ENCODE results near the gene AP2A1.

The AP2A1 gene

DNA sequence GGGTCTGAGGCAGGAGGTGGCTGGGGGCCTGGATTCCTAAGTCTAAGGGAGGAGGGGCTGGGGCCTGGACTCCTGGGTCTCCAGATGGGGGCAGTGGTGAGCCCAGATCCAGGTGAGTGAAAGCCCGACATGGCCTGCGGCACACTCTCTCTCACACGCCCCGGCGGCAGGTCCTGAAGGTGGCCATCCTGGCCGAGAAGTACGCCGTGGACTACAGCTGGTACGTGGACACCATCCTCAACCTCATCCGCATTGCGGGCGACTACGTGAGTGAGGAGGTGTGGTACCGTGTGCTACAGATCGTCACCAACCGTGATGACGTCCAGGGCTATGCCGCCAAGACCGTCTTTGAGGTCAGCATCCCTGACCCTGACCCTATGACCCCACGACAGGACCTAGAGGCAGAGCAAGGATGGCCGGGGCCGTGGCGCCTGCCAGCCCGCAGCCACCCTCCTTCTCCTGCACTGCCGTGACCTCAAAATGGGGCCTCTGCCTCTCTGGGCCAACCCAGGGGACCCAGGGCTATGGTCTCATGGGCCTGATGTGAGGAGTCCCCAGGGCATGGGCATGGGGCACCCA is 33.1 kb downstream of the AP2A1 start:
- Histone ChIP-seq H3K36me3 (ENCODE audit: insufficient read depth, low read length) (peaks cover 63% of the 10 kb centered on the region), H3K4me1 (ENCODE audit: insufficient read depth, low read length) (peaks cover 5% of the 10 kb centered on the region), H3K9ac (ENCODE audit: low read length) (no peak overlapping the region)

GRCh38 chr19:49800771-49801170 is 34.0 kb downstream of the AP2A1 start:
- H3K36me3 ChIP-seq (ENCODE audit: insufficient read depth, low read length): peaks cover 58% of the 10 kb centered on the region
- peaks cover 5% of the 10 kb centered on the region for H3K4me1 ChIP-seq (ENCODE audit: insufficient read depth, low read length)
- no peak overlapping the region for H3K27ac ChIP-seq (ENCODE audit: low read depth, low read length)
- H3K9me3 ChIP-seq (ENCODE audit: low read length): no peaks in the 10 kb centered on the region
- no peak overlapping the region for H3K4me3 ChIP-seq (ENCODE audit: low read depth in 1 of 2, low read length in 2 of 2)
- H3K9ac ChIP-seq (ENCODE audit: low read length): no peak overlapping the region
- H3K27me3 ChIP-seq (ENCODE audit: control insufficient read depth in 1 of 2, insufficient read depth in 2 of 2, low read length in 2 of 2): no peaks in the 10 kb centered on the region

More for the DNA sequence above, 33.1 kb downstream of the AP2A1 start:
- no peaks in the 10 kb centered on the region for H3K27me3 ChIP-seq (ENCODE audit: control insufficient read depth in 1 of 2, insufficient read depth in 2 of 2, low read length in 2 of 2)
- H3K9me3 ChIP-seq (ENCODE audit: low read length): no peaks in the 10 kb centered on the region
- H3K27ac ChIP-seq (ENCODE audit: low read depth, low read length): no peak overlapping the region
- no peak overlapping the region for H3K4me3 ChIP-seq (ENCODE audit: low read depth in 1 of 2, low read length in 2 of 2)

- H3K27ac ChIP-seq (ENCODE audit: low read depth, low read length): peak overlapping the region; percentile 57
- H3K4me1 ChIP-seq (ENCODE audit: insufficient read depth, low read length): peaks cover 5% of the 10 kb centered on the region
- no peak overlapping the region for H3K9ac ChIP-seq (ENCODE audit: low read length)
- no peaks in the 10 kb centered on the region for H3K9me3 ChIP-seq (ENCODE audit: low read length)
- peak overlapping the region; percentile 55 to 65 for H3K4me3 ChIP-seq (ENCODE audit: low read depth in 1 of 2, low read length in 2 of 2)
- H3K36me3 ChIP-seq (ENCODE audit: insufficient read depth, low read length): peaks cover 51% of the 10 kb centered on the region
- H3K27me3 ChIP-seq (ENCODE audit: control insufficient read depth in 1 of 2, insufficient read depth in 2 of 2, low read length in 2 of 2): no peaks in the 10 kb centered on the region
These were observed 34.6 kb downstream of the AP2A1 start for GRCh38 chr19:49801401-49801888.

DNA sequence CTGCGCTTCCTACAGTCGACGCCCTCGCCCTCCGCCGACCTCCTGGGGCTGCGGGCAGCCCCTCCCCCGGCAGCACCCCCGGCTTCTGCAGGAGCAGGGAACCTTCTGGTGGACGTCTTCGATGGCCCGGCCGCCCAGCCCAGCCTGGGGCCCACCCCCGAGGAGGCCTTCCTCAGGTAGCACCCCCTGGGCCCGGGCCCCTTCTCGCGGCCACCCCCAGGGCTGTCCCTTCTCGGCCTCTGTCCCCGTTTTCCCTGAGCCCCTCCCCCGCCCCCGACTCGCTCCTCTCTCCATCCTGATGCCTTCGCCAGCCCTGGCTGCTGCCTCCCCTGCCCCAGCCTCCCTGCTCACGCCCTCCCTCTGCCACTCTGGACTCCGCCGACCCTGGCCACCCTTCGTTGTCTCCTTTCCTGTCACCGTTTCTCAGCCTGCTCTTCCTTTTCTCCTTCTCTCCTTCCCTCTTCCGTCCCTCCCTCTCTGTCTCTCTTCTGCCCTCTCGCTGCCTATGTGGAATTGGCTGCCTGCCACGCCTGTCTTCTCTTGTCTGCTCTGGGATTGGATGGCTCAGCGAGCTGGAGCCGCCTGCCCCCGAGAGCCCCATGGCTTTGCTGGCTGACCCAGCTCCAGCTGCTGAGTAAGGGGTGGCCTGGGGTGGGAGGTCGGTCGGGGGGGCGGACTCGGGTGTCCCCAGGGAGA is 35.3 kb downstream of the AP2A1 start:
- Histone ChIP-seq H3K36me3 (ENCODE audit: insufficient read depth, low read length) (peaks cover 47% of the 10 kb centered on the region), H3K27me3 (ENCODE audit: control insufficient read depth in 1 of 2, insufficient read depth in 2 of 2, low read length in 2 of 2) (no peaks in the 10 kb centered on the region), H3K27ac (ENCODE audit: low read depth, low read length) (peak overlapping the region; percentile 57), H3K4me3 (ENCODE audit: low read depth in 1 of 2, low read length in 2 of 2) (peak overlapping the region; percentile 55 to 65), H3K9ac (ENCODE audit: low read length) (peak overlapping the region; percentile 27), H3K9me3 (ENCODE audit: low read length) (no peaks in the 10 kb centered on the region), H3K4me1 (ENCODE audit: insufficient read depth, low read length) (peaks cover 5% of the 10 kb centered on the region)

GRCh38 chr19:49802836-49803528 is 36.2 kb downstream of the AP2A1 start:
- Histone ChIP-seq H3K36me3 (ENCODE audit: insufficient read depth, low read length) (peaks cover 49% of the 10 kb centered on the region), H3K4me1 (ENCODE audit: insufficient read depth, low read length) (peaks cover 7% of the 10 kb centered on the region), H3K9ac (ENCODE audit: low read length) (peak overlapping the region; percentile 27), H3K9me3 (ENCODE audit: low read length) (no peaks in the 10 kb centered on the region), H3K27ac (ENCODE audit: low read depth, low read length) (peak overlapping the region; percentile 57), H3K27me3 (ENCODE audit: control insufficient read depth in 1 of 2, insufficient read depth in 2 of 2, low read length in 2 of 2) (no peaks in the 10 kb centered on the region), H3K4me3 (ENCODE audit: low read depth in 1 of 2, low read length in 2 of 2) (peak overlapping the region; percentile 55 to 65)

- Histone ChIP-seq H3K27me3 (ENCODE audit: control insufficient read depth in 1 of 2, insufficient read depth in 2 of 2, low read length in 2 of 2) (no peaks in the 10 kb centered on the region), H3K4me1 (ENCODE audit: insufficient read depth, low read length) (peaks cover 12% of the 10 kb centered on the region), H3K4me3 (ENCODE audit: low read depth in 1 of 2, low read length in 2 of 2) (no peak overlapping the region), H3K9ac (ENCODE audit: low read length) (peak overlapping the region; percentile 27), H3K9me3 (ENCODE audit: low read length) (no peaks in the 10 kb centered on the region), H3K36me3 (ENCODE audit: insufficient read depth, low read length) (peaks cover 44% of the 10 kb centered on the region), H3K27ac (ENCODE audit: low read depth, low read length) (no peak overlapping the region)
These were observed 36.7 kb downstream of the AP2A1 start for GRCh38 chr19:49803529-49803856.

DNA sequence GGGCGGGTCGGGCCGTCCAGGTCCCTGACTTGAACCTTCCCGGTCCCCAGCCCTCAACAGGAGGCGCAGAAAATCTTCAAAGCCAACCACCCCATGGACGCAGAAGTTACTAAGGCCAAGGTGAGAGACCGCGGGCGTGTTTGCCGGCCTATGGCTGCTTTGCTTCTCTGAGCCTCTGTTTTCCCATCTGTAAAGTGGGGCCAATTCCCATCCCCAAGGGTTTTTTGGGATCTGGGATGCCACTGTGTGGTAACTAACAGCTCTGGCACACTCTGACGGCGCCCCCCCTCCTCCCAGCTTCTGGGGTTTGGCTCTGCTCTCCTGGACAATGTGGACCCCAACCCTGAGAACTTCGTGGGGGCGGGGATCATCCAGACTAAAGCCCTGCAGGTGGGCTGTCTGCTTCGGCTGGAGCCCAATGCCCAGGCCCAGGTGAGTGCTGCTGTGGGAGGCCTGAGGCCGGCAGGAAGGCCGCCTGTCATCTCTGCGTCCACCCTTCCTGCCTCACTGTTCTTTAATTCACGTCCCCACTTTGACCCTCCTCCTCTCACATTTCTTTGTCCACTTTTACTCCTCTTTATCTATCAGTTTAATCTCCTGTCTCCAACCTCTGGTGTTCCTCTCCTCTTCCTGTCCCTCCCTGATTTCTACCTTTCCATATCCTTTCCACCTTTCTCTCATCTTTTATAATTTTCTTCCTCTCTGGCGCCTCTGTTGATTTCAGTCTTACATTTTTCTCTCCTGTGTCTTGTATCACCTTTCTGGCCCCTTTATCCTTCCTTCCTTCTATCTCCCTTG is 39.2 kb downstream of the AP2A1 start:
- Histone ChIP-seq H3K4me1 (ENCODE audit: insufficient read depth, low read length) (peaks cover 21% of the 10 kb centered on the region), H3K36me3 (ENCODE audit: insufficient read depth, low read length) (peaks cover 27% of the 10 kb centered on the region), H3K27me3 (ENCODE audit: control insufficient read depth in 1 of 2, insufficient read depth in 2 of 2, low read length in 2 of 2) (no peaks in the 10 kb centered on the region), H3K9me3 (ENCODE audit: low read length) (no peaks in the 10 kb centered on the region), H3K27ac (ENCODE audit: low read depth, low read length) (no peak overlapping the region), H3K9ac (ENCODE audit: low read length) (no peak overlapping the region), H3K4me3 (ENCODE audit: low read depth in 1 of 2, low read length in 2 of 2) (no peak overlapping the region)

DNA sequence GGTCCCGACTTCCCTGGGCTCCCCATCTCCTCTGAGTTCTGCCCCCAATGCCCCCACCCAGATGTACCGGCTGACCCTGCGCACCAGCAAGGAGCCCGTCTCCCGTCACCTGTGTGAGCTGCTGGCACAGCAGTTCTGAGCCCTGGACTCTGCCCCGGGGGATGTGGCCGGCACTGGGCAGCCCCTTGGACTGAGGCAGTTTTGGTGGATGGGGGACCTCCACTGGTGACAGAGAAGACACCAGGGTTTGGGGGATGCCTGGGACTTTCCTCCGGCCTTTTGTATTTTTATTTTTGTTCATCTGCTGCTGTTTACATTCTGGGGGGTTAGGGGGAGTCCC is 39.8 kb downstream of the AP2A1 start:
- H3K27ac ChIP-seq (ENCODE audit: low read depth, low read length): no peak overlapping the region
- H3K4me1 ChIP-seq (ENCODE audit: insufficient read depth, low read length): peaks cover 21% of the 10 kb centered on the region
- peaks cover 27% of the 10 kb centered on the region for H3K36me3 ChIP-seq (ENCODE audit: insufficient read depth, low read length)

GRCh38 chr19:49807058-49807903 is 40.5 kb downstream of the AP2A1 start:
- Histone ChIP-seq H3K9ac (ENCODE audit: low read length) (no peak overlapping the region), H3K4me3 (ENCODE audit: low read depth in 1 of 2, low read length in 2 of 2) (no peak overlapping the region), H3K27me3 (ENCODE audit: control insufficient read depth in 1 of 2, insufficient read depth in 2 of 2, low read length in 2 of 2) (no peaks in the 10 kb centered on the region), H3K27ac (ENCODE audit: low read depth, low read length) (no peak overlapping the region), H3K36me3 (ENCODE audit: insufficient read depth, low read length) (peaks cover 27% of the 10 kb centered on the region), H3K9me3 (ENCODE audit: low read length) (no peaks in the 10 kb centered on the region), H3K4me1 (ENCODE audit: insufficient read depth, low read length) (peaks cover 23% of the 10 kb centered on the region)

More for the DNA sequence above, 39.8 kb downstream of the AP2A1 start:
- Histone ChIP-seq H3K27me3 (ENCODE audit: control insufficient read depth in 1 of 2, insufficient read depth in 2 of 2, low read length in 2 of 2) (no peaks in the 10 kb centered on the region), H3K9me3 (ENCODE audit: low read length) (no peaks in the 10 kb centered on the region), H3K4me3 (ENCODE audit: low read depth in 1 of 2, low read length in 2 of 2) (no peak overlapping the region), H3K9ac (ENCODE audit: low read length) (no peak overlapping the region)

DNA sequence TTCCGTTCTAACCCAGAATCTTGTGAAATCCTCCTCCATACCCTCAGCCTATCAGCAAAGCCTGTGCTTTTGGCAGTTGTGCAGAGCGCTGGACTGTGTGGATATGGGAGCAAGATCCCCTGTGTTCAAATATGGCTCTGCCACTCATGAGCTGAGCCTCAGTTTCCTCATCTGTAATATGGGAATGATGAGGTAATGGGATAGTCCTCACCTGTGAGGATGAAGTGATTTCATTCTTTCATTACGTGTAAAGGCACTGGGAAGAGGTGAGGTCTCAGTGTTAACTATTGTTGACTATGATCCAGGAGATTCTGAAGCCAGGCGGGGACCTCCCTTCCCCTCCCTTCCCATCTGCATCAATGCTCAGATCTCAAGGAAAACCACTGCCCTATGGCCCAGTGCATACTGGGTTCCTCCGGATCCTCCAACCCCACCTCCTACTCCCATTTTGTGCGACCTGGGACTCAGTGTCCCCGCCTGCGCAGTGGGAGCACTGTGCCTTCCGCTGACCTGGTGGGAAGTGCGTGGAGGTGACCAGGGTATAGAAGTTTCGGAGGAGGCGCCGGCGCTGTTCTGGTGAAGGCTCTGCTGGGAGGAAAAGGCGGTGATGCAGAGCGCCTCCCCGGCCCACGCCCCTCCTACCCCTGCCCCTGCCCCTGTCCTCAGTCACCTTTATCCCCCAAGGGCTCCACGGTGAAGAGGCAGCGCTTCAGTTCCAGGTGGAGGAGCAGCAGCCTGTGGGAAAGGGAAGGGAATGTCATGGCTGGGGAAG is 41.3 kb downstream of the AP2A1 start:
- Histone ChIP-seq H3K27ac (ENCODE audit: low read depth, low read length) (peak overlapping the region; percentile 72), H3K9me3 (ENCODE audit: low read length) (no peaks in the 10 kb centered on the region), H3K27me3 (ENCODE audit: control insufficient read depth in 1 of 2, insufficient read depth in 2 of 2, low read length in 2 of 2) (no peaks in the 10 kb centered on the region), H3K36me3 (ENCODE audit: insufficient read depth, low read length) (peaks cover 26% of the 10 kb centered on the region), H3K9ac (ENCODE audit: low read length) (no peak overlapping the region), H3K4me1 (ENCODE audit: insufficient read depth, low read length) (peaks cover 25% of the 10 kb centered on the region), H3K4me3 (ENCODE audit: low read depth in 1 of 2, low read length in 2 of 2) (peak overlapping the region in 1 of 2 donors; percentile 72)
